DOHH2 (cell line): Measurements from ENCODE around the gene ANKRD40CL.

Source experiments
- CTCF ChIP-seq: fragments of 200-600 bp; sonication (generic); IDR thresholded peaks from one replicate; pipeline ENCODE4 v1.5.1; 2014; ENCODE audit warnings: antibody characterized with exemption, mild to moderate bottlenecking, low read depth, low read length; ENCODE audit not compliant: poor library complexity, severe bottlenecking
- EZH2phosphoT487 ChIP-seq: fragments of 200-600 bp; sonication (generic); IDR thresholded peaks from 2 replicates; pipeline ENCODE4 v1.6.1; 2017; ENCODE audit warnings: borderline replicate concordance, mild to moderate bottlenecking, antibody characterized with exemption, low read length, moderate library complexity, mixed read lengths

- no peak for TF ChIP-seq CTCF
- no peak for TF ChIP-seq EZH2phosphoT487
Measured at GRCh38 chr17:50807675-50808074, 40.4 kb upstream of the ANKRD40CL start.
